A375 (cell line): ENCODE measurements around the gene TMEM181. TPM values are rescaled to one million over a fixed set of nuclear protein-coding genes. Genes with fewer than 3 reads are reported as not detected.

ENCODE experiments used
- small RNA-seq: library from RNA; depleted of rRNA; stranded (forward); fragments of <200 nt; gene quantifications from one replicate; pipeline ENCODE3, GENCODE V24; 2014
- total RNA-seq: library from RNA; depleted of rRNA; stranded (reverse); fragments of >200 nt; shearing (Covaris generic); gene quantifications from 2 replicates; pipeline ENCODE4 v1.2.3, GENCODE V29; 2014; rRNA removed

TMEM181 gene, protein sequence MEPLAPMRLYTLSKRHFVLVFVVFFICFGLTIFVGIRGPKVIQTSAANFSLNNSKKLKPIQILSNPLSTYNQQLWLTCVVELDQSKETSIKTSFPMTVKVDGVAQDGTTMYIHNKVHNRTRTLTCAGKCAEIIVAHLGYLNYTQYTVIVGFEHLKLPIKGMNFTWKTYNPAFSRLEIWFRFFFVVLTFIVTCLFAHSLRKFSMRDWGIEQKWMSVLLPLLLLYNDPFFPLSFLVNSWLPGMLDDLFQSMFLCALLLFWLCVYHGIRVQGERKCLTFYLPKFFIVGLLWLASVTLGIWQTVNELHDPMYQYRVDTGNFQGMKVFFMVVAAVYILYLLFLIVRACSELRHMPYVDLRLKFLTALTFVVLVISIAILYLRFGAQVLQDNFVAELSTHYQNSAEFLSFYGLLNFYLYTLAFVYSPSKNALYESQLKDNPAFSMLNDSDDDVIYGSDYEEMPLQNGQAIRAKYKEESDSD
- total RNA-seq: 15.0 and 17.7 TPM in 2 replicates

DNA sequence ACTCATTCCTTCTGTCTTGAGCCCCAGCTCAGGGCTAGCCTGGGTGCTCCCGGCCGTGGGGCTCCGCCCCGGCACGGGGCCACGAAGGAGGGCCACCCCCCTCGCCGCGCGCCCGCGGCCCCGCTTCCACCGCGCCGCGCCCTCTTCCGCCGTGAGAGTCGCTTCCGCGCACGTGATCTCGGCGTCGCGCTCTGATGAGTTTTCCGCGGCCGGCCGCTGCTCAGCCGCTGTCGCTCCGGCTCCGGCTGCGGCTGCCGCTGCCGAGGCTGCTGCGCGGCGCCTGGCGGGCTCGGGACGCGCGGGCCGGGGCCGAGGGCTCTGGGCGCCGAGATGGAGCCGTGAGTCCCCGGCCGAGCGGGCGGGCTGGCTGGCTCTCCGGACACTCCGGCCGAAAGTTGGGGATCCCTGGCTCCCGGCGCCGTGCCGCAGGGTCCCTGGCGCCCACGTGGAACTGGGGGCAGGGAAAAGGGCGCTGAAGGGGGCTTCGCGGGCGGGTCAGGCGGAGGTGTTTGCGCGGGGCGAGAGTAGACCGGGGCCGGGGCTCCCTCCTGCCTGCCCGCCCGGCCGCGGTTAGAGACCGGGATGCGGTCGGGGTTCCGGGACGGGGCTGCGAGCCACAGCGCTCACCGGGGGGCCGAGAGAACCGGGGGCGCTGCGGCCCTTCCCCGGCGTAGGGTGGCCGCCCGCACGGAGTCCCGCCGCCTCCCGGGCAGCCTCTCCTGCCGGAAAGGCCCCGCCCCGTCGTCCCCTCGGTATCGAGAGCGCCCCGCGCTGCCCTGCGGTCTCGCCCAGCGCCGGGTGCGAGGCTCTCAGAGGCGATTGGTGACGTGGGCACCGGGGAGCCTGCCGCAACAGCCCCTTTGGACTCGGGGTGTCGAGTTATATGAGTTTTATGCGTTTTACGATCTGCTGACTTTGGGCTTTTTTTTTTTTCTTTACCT is at the start of gene TMEM181:
Gene TMEM181 (plus strand): TSS at position 197 of the 941 bp plus-strand sequence. CDS start 134 bp downstream, at position 331.

DNA sequence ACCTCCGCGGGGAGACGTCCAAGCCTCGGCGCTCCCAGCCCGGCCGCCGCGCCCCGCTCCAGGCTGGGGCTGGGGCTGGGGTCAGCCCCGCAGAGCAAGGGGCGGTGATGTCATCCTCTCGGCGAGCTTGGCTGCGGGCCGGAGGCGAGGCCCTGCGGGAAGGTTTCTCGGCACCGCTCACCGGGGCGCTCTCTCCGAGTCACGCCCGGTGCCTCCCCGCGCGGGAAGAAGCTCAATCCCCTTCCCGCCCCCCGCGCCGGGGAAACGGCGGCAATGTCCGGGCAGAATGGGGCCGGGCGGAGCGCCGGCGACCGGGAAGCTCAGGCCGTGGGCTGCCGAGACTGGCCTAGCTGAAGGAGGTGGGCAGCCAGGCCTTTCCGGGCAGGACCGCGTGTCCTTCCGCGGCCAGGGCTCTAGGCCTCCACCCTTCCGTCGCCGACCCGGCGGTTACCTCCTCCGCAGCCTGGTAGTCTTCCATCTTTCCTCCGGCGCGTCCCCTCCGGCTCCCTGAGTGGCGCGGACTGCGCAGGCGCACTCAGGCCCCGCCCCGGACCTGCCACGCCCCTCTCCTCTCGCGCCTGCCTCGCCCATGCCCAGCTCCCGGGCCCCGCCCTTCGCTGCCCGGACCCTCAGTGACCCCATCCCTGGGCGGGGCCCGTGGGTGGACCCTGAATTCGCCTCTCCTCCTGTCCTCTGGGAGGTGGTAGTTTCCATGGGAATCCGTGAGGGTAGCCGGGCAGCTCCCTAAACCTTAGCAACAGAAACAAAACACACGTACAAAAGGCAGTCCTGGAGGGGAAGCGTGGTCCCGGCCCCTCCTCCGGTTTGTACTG is 84.6 kb downstream of the TMEM181 start, which contains the start of gene DYNLT1:
Gene DYNLT1 (minus strand): TSS at position 513 of the 833 bp plus-strand sequence. CDS start 35 bp downstream, at position 478.

DNA sequence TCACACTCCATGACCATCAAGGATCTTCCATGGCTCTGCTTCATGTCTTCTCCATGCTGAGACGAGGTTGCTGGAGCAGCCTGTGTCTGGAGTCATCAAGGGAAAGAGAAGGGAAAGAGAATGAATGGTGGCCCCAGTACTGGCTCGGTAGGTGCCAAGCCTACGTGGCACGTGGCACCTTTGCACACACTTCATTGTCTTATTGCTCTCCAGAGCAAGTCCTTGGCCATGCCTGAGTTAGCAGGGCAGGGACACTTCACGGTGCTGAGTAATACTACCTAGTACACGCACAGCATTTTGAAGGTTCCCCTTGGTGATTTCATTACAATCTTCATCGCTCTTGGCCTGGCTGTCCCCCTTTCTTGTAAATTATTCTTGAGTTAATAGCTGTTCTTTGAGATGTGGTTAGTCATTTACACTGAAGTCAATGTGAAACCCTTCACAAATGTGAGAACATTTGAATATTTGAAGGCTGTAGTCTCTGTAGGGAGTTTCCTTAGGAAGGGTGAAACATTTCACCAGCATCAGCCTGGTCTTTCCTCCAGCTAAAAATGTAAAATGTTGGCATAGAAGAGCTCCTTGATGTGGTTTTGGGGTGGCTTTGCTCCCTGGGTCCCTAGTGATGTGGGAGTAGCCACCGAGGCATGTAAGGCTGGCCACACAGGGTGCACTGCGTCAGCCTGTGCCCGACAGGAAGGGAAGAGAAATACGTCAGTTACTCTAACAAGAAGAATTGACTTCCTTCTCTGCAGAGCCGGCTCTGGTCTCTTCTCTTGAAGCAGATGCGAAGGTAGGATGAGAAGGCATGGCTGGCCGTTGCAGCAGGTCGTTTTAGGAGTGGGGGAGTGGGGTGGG is 89.6 kb downstream of the TMEM181 start, which contains the start of gene SYTL3:
Gene SYTL3 (plus strand): TSS at position 766 of the 855 bp plus-strand sequence. CDS start 13,215 bp downstream, outside the sequence.

Small RNA genes lying within 50 kb of the gene (small RNA-seq; reads per million reads assigned to genes)
- not detected for gene MIR7161

Other genes with a start within 250 kb of the TMEM181 start
- 17.1 and 28.2 TPM in 2 replicates for gene TULP4, start 247.6 kb upstream of the TMEM181 start, total RNA-seq
- gene DYNLT1, start 84.7 kb downstream of the TMEM181 start, total RNA-seq: 35.6 and 46.2 TPM in 2 replicates
- 0.08 and 0.29 TPM in 2 replicates for gene SYTL3, start 90.0 kb downstream of the TMEM181 start, total RNA-seq